NCI-H82 treated with DMSO at 0.1 percent for 48 hours (cell line): ENCODE data around the gene PIM1.
"Not testable (repeated sequence)": the region's sequence is repeated elsewhere in the genome, so short reads cannot be mapped to it uniquely, and the experiment has no call there.

Source experiments
- DNase-seq: peaks from one replicate; lab custom pipeline; 2025; ENCODE audit not compliant: unreplicated experiment; lab: John Stamatoyannopoulos, UW

PIM1 gene

DNA sequence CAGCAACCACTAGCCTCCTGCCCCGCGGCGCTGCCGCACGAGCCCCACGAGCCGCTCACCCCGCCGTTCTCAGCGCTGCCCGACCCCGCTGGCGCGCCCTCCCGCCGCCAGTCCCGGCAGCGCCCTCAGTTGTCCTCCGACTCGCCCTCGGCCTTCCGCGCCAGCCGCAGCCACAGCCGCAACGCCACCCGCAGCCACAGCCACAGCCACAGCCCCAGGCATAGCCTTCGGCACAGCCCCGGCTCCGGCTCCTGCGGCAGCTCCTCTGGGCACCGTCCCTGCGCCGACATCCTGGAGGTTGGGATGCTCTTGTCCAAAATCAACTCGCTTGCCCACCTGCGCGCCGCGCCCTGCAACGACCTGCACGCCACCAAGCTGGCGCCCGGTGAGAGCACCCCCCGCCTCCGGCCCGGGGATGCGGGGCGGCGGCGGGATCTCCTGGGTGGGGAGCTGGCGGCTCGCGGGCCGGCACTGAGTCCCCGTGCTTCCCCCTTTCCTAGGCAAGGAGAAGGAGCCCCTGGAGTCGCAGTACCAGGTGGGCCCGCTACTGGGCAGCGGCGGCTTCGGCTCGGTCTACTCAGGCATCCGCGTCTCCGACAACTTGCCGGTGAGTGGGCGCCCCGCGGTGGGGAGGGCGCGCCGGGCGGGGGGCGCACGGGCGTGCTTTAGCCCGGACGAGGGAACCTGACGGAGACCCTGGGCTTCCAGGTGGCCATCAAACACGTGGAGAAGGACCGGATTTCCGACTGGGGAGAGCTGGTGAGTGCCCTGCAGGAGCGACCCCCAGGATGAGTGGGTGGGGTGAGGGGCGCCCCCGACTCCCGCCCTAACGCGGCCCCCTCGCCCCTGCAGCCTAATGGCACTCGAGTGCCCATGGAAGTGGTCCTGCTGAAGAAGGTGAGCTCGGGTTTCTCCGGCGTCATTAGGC is 585 bp downstream of the PIM1 start:
- peak; percentile 26 for DNase-seq

DNA sequence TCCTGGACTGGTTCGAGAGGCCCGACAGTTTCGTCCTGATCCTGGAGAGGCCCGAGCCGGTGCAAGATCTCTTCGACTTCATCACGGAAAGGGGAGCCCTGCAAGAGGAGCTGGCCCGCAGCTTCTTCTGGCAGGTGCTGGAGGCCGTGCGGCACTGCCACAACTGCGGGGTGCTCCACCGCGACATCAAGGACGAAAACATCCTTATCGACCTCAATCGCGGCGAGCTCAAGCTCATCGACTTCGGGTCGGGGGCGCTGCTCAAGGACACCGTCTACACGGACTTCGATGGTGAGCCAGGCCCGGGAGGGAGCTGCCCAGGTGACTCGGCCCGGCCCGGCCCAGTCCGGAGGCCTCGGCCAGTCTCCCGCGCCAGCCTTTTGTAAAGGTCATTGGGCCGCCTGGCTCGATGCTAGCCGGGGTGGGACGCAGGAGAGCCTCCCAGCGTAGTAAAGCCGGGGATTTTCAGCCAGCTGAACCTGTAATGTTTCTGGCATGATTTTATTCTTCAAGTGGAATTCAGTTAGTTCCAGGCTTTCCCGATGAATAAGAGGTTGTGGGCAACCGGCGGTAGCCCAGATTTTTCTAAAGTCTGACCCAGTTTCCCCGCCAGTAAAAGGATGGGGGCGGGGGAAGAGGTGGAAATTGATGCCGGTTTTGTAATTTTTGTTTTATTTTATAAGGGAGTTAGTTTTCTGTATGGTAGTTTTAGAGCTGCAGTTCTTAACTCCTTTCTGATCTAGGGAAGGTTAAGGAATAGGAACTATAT is 1.4 kb downstream of the PIM1 start:
- DNase-seq, result no peak

DNA sequence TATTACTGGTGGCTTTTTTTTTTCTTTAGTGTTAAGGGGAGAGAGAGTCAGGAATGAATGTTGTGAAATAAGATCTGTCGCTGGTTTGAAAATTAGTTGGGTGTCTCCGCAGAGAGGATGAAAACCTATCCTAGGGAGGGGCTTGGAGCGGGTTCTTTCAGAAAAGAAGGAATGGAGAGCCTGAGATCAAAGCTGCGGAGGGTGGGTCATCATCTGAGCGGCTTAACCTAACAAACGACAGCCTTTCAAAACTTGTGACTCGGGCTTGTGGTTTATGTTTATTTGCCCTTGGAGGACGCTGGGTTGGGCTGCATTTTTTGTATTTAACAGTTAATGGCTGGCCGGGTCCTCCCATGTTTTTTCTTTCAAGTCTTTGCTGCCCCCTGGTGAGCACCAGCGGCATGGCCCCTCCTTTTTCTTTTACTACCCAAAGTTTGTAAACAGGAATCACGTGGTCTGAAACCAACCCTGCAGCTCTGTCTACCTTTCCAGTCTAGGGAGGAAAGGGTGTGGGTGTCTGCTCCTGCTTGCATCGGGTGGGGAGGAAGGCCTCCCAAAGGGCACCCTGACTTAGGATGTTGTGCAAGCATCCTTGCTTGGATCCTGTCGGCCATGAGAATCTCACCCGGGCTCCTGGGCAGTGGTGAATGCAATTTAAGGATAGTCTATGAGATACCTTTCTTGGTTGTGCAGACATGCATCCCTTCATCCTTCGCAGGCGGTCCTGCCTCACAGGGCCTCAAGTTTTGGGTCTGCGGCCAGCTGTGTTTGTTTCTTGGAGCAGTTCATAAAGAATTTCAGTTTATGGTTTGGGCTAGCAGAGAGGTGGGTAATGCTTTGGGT is 2.2 kb downstream of the PIM1 start:
- DNase-seq, result peak; percentile 71

DNA sequence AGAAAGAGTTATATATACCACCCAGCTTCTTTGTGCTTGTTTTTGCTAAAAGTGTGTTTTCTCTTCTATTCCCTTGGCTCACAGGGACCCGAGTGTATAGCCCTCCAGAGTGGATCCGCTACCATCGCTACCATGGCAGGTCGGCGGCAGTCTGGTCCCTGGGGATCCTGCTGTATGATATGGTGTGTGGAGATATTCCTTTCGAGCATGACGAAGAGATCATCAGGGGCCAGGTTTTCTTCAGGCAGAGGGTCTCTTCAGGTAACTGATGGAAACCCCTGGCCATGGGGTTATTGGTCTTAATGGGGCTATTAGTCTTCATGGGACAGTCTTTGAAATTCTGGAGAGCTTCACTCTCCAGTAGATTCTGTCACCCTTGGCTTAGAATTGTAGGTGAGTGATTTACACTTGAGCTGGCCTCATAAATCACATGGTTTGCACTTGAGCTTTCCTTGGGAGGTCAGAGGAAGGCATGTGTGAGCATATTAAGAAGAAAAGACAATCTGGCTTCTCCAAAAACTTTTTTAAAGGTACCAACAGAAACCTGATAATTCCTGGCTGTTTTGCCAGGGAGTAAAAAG is 3.0 kb downstream of the PIM1 start:
- DNase-seq, result no peak

DNA sequence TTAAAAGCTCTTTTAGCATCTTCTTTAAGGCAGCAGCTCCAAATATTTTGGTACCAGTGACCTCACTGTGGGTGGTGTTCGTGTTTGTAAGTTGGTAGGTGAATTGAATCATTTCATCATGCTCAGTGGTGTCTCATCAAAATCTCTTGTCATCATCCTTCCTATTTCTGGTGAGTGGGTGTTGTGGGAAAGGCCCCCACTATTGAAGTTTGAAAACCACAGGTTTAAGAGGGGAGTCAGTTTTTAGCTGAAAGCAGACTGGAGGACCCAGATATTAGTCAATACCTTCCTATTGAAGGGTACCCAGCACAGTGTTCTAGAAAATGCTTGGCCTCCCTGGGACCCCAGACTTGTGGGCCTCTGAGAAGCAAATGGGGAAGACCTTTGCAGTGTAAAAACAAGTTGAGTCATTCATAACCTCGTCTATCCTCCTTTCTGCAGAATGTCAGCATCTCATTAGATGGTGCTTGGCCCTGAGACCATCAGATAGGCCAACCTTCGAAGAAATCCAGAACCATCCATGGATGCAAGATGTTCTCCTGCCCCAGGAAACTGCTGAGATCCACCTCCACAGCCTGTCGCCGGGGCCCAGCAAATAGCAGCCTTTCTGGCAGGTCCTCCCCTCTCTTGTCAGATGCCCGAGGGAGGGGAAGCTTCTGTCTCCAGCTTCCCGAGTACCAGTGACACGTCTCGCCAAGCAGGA is 3.7 kb downstream of the PIM1 start:
- DNase-seq, result no peak

DNA sequence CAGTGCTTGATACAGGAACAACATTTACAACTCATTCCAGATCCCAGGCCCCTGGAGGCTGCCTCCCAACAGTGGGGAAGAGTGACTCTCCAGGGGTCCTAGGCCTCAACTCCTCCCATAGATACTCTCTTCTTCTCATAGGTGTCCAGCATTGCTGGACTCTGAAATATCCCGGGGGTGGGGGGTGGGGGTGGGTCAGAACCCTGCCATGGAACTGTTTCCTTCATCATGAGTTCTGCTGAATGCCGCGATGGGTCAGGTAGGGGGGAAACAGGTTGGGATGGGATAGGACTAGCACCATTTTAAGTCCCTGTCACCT is 4.2 kb downstream of the PIM1 start:
- DNase-seq, result no peak

DNA sequence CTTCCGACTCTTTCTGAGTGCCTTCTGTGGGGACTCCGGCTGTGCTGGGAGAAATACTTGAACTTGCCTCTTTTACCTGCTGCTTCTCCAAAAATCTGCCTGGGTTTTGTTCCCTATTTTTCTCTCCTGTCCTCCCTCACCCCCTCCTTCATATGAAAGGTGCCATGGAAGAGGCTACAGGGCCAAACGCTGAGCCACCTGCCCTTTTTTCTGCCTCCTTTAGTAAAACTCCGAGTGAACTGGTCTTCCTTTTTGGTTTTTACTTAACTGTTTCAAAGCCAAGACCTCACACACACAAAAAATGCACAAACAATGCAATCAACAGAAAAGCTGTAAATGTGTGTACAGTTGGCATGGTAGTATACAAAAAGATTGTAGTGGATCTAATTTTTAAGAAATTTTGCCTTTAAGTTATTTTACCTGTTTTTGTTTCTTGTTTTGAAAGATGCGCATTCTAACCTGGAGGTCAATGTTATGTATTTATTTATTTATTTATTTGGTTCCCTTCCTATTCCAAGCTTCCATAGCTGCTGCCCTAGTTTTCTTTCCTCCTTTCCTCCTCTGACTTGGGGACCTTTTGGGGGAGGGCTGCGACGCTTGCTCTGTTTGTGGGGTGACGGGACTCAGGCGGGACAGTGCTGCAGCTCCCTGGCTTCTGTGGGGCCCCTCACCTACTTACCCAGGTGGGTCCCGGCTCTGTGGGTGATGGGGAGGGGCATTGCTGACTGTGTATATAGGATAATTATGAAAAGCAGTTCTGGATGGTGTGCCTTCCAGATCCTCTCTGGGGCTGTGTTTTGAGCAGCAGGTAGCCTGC is 4.8 kb downstream of the PIM1 start:
- no peak for DNase-seq

DNA sequence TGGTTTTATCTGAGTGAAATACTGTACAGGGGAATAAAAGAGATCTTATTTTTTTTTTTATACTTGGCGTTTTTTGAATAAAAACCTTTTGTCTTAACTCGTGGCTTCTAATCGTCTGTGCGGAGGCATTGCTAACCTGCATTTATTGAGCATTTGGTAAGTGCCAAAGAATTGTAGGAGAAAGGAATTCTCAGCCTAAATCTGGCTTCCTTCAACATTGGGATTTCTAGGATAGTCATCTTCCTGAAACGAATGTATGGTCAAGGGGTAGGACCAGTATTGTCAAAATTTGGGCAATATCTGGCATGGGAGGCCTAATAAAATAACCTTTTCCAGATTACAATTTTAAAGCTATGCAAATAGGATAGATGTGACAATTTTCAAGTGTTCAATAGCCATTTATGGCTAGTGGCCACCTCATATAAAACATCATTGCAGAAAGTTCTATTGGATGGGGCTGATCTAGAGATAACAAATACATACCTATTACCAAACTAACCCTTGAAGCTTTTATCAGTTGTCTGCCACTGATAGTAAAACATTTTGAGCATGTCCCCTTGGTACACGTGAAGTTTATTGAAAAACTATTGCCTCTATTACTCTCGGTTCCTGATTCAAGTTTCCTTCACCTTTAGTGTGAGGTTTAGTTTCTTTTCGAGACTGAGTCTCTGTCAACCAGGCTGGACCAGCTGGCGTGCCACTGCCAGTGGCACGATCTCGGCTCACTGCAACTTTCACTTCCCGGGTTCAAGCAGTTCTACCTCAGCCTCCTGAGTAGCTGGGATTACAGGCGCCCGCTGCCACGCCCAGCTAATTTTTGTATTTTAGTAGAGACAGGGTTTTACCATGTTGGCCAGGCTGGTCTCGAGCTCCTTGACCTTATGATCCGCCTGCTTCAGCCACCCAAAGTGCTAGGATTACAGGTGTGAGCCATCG is 5.6 kb downstream of the PIM1 start:
- no peak for DNase-seq

DNA sequence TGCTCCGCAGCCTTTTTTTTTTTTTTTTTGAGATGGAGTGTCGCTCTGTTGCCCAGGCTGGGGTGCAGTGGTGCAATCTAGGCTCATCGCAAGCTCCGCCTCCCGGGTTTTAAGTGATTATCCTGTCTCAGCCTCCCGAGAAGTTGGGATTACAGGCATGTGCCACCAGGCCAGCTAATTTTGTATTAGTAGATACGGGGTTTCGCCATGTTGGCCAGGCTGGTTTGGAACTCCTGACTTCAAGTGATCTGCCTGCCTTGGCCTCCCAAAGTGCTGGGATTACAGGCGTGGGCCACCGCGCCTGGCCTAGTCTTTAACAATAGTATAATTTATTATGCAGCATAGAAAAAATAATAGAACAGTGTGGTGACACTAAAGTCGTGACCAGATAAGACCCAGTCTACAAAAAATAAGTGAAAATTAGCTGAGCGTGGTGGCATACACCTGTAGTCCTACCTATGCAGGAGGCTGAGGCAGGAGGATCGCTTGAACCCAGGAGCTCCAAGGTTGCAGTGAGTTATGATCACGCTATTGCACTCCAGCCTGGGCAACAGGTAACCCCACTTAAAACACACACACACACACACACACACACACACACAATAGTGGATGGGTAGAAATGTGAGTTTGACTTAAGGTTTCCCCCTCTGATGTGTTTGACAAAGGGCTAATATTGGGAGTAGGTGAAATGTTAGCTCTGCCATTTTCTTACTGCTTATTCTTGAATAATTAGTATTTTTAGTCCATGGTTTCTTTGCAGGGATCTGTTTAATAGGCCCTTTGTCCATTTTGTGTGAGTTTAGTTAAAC is 6.5 kb downstream of the PIM1 start:
- DNase-seq, result peak; percentile 62

DNA sequence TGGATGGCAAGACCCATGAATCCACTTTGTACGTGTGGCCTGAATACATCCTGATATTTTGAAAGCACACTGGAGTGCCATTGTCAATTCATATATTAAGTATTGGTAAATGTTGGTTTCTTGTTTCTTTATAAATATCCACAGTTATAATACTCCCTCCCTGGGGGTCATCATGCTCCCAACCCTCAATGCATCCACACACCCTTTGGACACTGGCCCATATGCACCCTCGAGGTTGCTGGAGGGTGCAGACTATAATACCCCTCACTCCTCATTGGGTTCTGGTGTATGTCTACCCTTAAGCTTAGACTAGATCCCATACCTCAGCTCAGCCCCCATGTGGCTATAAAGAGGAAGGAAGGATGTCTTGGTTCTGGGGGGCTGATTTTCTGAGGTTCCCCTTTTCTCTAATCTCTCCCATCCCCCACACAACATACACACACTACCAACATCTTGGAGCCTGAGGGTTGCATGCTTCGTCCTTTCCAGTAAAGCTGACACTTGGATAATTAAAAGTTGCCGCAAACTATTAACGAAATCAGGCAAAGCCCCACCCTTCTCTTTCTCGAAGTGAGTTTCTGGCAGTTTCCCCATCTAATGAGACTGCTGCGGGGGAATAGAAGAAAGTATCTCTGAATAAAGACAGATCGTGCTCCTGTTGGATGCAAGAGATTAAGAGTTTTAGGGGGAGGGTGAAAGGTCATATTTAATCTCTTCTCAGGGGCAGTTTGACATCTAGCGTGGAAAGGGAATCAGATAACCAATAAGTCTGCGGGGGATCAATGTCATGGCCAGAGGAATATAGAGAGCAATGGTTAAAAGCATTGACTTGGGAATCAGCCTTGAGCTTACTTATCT is 7.4 kb downstream of the PIM1 start:
- DNase-seq, result no peak

DNA sequence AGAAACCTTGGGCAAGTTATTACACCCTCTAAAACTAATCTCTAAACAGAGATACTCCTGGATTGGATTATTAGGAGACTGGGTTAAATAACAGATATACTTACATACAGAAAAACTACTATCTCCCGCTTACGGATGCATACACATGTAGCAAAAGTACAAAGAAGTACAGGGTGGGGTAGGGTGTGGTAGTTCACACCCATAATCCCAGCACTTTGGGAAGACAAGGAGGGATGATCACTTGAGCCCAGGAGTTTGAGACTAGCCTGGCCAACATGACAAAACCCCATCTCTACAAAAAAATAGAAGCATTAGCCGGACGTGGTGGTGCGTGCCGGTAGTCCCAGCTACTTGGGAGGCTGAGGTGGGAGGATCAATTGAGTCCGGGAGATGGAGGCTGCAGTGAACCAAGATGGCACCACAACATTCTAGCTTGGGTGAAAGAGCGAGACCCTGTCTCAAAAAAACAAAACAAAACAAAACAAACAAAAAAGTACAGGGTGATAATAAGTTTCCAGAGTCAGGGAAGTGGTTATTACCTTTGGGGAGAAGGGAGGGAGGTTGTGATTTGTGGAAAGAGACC is 8.1 kb downstream of the PIM1 start:
- DNase-seq, result no peak

DNA sequence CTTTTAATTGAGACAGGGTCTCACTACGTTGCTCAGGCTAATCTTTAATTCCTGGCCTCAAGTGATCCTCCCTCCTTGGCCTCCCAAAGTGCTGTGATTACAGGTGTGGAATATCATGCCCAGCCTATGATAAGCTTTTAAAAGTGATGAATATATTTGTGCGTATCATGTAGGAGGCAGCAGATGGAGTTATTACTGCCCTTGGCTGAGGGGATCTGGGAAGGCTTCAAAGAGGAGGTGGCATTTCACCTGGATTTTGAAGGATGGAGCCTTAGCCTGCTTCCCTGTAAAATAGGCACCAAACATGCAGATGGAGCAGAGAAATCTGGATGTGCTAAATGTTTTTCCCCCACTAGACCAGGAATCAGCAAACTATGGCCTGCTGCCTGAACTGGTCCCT is 10.1 kb downstream of the PIM1 start:
- DNase-seq, result no peak

DNA sequence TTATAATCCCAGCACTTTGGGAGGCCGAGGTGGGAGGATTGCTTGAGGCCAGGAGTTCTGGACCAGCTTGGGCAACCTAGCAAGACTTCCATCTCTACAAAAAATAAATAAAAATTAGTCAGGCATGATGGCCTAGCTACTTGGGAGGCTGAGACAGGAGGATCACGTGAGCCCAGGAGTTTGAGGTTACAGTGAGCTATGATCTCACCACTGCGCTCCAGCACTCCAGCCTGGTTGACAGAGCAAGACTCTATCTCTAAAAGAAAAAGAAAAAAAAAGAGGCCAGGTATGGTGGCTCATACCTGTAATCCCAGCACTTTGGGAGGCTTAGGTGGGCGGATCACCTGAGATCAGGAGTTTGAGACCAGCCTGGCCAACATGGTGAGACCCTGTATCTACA is 10.7 kb downstream of the PIM1 start:
- not testable (repeated sequence) for DNase-seq

DNA sequence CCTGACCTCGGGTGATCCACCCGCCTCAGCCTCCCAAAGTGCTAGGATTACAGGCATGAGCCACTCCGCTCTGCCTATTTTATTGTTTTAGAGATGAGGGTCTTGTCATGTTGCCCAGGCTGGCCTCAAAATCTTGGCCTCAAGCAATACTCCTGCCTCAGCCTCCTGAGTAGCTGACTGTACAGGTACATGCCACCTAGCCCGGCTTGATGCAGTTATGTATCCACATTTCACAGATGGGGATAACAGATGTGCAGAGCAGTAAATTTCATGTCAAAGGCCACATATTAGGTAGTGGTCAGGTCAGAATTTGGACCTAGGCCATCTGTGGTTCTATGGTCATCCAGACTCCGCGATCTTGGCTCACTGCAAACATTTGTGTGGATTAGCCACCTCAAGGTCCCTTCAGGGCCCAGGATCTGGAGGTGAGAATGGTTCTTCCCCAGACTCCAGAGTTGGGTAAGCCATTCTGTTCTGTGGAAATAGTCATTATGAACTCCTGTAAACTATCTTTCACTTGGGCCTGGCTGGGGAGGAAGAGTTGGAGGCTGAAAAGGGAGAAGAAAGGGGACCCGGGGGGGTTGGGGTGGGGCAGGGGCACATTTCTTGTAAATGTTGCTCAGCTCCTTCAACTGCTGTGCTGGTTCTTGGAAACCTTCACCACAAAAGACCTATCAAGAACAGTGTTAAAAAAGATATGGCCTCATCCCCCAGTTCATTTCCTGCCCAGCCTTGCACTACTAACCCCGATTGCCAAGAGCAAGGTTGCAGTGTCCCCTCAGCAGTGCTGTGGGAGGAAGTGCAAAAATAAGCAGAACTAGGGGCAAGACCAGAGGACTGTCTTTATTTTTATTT is 13.0 kb downstream of the PIM1 start:
- no peak for DNase-seq

DNA sequence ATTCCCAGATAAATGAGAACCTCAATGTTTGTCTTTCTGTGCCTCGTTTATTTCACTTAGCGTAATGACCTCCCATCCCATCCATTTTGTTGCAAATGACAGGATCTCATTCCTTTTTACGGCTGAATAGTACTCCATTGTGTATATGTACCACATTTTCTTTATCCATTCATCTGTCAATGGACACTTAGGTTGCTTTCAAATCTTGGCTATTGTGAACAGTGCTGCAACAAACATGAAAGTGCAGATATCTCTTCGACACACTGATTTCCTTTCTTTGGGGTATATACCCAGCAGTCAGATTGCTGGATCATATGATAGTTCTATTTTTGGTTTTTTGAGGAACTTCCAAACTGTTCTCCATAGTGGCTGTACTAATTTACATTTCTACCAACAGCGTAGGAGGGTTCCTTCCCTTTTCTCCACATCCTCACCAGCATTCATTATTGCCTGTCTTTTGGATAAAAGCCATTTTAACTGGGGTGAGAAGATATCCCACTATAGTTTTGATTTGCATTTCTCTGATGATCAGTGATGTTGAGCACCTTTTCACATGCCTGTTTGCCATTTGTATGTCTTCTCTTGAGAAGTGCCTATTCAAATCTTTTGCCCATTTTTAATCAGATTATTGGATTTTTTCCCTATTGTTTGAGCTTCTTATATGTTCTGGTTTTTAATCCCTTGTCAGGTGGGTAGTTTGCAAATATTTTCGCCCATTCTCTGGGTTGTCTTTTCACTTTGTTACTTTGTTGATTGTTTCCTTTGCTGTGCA is 16.2 kb downstream of the PIM1 start:
- not testable (repeated sequence) for DNase-seq
